BLaER1 (cell line): ENCODE results near the gene HS6ST1.

ENCODE experiments used
- H3K27ac ChIP-seq: shearing (Covaris generic); formaldehyde crosslinking; 2 replicates; pipeline ENCODE4 v1.8.1; 2022
- H3K27me3 ChIP-seq: shearing (Covaris generic); formaldehyde crosslinking; 2 replicates; pipeline ENCODE4 v1.8.1; 2022
- H3K36me3 ChIP-seq: shearing (Covaris generic); formaldehyde crosslinking; 2 replicates; pipeline ENCODE4 v1.8.1; 2022
- H3K4me1 ChIP-seq: shearing (Covaris generic); formaldehyde crosslinking; 2 replicates; pipeline ENCODE4 v1.8.1; 2022
- H3K4me2 ChIP-seq: shearing (Covaris generic); formaldehyde crosslinking; 2 replicates; pipeline ENCODE4 v1.8.1; 2022
- H3K4me3 ChIP-seq: shearing (Covaris generic); formaldehyde crosslinking; 2 replicates; pipeline ENCODE4 v1.8.1; 2022
- H3K9ac ChIP-seq: shearing (Covaris generic); formaldehyde crosslinking; 2 replicates; pipeline ENCODE4 v1.8.1; 2022
- H3K9me3 ChIP-seq: shearing (Covaris generic); formaldehyde crosslinking; 2 replicates; pipeline ENCODE4 v1.8.1; 2022
- H4K20me1 ChIP-seq: shearing (Covaris generic); formaldehyde crosslinking; 2 replicates; pipeline ENCODE4 v1.8.1; 2022
- Cebpa-rat ChIP-seq: shearing (Covaris generic); IDR thresholded peaks from 2 replicates; pipeline ENCODE4 v1.8.1; 2022

HS6ST1 gene

DNA sequence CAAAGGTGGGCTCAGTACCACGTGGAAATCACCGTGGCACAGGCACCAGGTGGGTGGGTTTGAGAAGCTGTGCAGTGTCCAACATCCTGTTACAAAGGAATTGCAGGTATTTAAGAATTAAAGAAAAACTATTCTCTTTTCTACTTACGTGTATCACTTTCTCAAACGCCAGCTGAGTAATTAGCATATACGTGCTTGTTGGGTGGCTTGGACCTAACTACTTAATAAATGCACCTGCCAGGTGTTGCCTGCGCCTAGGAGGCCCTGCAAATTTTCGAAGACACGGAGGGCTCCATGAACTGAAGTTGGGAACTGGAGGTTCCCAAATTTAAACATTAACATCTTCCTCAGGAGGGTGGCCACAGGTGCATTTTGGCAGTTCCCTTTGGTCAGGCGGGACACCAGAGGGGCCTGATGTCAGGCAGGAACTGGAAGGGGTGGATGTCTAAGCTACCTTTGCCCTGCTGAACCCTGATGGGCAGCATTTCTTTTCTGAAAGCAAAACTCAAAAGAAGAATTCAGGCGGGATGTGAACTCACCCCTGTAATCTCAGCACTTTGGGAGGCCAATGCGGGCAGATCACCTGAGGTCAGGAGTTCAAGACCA lies 84.8 kb downstream of the HS6ST1 start:
- Histone ChIP-seq H4K20me1 (no peaks in the 10 kb centered on the region), H3K27ac (no peak overlapping the region), H3K4me3 (peak overlapping the region; percentile 82), H3K4me2 (peak overlapping the region; percentile 98), H3K9me3 (no peaks in the 10 kb centered on the region), H3K36me3 (no peaks in the 10 kb centered on the region), H3K4me1 (peaks cover 13% of the 10 kb centered on the region), H3K27me3 (peaks cover 14% of the 10 kb centered on the region), H3K9ac (no peak overlapping the region)
- TF ChIP-seq Cebpa-rat, result no peak

DNA sequence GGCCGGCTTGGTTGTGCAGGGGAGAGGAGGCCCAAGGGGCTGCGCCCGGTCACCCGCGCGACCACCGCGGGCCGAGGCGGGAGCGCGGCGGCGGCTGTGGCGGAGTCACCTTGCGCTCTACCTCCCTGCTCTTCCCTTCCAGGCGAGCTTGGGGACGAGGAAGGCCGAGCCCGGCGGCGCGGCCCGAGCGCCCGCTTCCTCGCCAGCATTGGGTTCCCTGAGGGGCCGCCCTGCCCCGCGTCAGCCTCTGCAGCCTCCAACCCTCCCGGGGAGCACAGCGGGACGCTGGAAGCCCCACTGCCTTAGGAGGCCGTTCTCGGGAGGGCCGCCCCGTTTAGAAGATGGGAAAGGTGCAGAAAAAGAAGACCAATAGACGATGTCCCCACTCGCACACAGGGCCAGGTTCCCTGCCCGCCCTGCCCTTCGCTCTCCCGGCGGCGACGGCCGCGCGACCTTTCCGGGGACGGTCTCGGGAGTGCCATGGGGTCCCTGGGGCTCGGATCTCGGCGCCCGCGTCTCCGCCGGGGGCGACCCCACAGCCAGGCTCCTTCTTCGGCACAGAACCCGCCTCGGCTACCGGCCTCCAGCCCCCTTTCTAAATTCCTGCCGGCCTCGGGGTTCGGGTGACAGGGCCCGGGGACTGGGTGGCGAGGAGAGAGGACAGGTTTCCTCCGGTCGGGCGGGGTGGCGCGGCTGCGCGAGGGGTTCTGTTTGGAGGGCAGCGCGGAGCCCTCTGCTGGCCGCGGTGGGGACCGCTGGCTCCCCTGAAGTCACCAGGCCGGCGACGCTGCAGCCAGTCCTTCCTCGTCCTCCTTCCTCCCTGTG lies 85.5 kb downstream of the HS6ST1 start:
- Histone ChIP-seq H3K27me3 (peaks cover 14% of the 10 kb centered on the region), H3K4me2 (peak overlapping the region; percentile 98), H3K9ac (peak overlapping the region; percentile 76), H3K9me3 (no peaks in the 10 kb centered on the region), H3K4me3 (peak overlapping the region; percentile 82), H4K20me1 (no peaks in the 10 kb centered on the region), H3K36me3 (no peaks in the 10 kb centered on the region), H3K27ac (peak overlapping the region; percentile 57), H3K4me1 (peaks cover 13% of the 10 kb centered on the region)
- TF ChIP-seq Cebpa-rat, result no peak

DNA sequence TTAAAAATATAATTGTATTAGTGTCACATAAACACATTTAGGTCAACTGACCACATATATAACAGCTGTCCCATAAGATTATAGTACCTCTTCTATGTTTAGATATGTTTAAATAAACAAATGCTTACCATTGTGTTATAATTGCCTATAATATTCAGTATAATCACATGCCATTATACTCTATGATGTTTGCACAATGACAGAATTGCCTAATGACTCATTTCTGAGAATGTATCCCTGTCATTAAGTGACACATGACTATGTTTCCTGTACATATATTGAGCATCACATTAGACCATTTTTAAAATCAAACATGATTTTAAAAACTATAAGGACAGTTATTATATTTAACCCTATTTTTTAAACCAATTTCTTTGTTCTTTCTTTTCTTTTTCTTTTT lies 89.8 kb downstream of the HS6ST1 start:
- H4K20me1 ChIP-seq, result no peaks in the 10 kb centered on the region
- no peak overlapping the region for H3K9ac ChIP-seq
- TF ChIP-seq Cebpa-rat, result no peak
- no peak overlapping the region for H3K4me2 ChIP-seq
- H3K27me3 ChIP-seq, result peaks cover 14% of the 10 kb centered on the region
- H3K9me3 ChIP-seq, result peaks cover 11% of the 10 kb centered on the region
- no peaks in the 10 kb centered on the region for H3K36me3 ChIP-seq
- no peak overlapping the region for H3K27ac ChIP-seq
- H3K4me3 ChIP-seq, result no peak overlapping the region
- peaks cover 9% of the 10 kb centered on the region for H3K4me1 ChIP-seq

DNA sequence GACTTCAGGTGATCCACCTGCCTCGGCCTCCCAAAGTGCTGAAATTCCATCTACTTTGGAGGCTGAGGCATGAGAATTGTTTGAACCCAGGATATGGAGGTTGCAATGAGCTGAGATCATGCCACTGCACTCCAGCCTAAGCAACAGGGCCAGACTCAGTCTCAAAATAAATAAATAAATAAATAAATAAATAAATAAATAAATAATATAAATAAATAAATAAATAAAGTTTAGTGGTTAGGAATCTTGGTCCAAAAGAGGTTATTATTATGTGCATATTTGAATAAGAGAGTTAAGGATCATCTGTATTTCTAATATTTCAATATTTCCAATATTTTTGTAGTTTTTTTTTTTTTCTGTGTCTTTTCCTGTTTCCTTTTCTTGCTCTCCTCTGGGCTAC lies 90.8 kb downstream of the HS6ST1 start:
- H3K4me2 ChIP-seq, result no peak overlapping the region
- no peak overlapping the region for H3K27ac ChIP-seq
- peaks cover 10% of the 10 kb centered on the region for H3K27me3 ChIP-seq
- no peaks in the 10 kb centered on the region for H3K36me3 ChIP-seq
- no peak overlapping the region for H3K9ac ChIP-seq
- no peaks in the 10 kb centered on the region for H4K20me1 ChIP-seq
- H3K4me3 ChIP-seq, result no peak overlapping the region
- H3K4me1 ChIP-seq, result peaks cover 5% of the 10 kb centered on the region; the same call in 1 of the 2 replicates
- H3K9me3 ChIP-seq, result peaks cover 11% of the 10 kb centered on the region
- no peak for TF ChIP-seq Cebpa-rat

DNA sequence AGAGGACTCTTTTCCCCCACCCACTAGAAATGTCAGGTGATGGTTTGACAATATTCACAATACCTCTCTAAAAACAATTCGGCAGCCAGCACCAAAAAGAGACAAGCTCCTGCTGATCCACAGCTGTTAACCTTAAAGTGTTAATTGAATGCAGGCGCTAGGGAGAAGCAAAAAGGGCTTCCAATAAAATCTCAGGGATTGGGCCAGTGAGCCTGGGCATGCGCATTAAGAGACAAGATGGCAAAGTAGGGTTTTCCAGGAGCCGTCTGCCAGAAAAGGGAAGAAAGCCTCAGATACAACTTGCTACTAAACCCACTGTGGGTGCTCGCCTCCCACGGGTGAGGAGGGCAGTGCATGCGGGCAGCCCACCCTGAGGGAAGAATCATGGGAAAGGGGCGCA lies 98.8 kb downstream of the HS6ST1 start:
- H3K4me2 ChIP-seq, result no peak overlapping the region
- H3K27ac ChIP-seq, result no peak overlapping the region
- H3K36me3 ChIP-seq, result no peaks in the 10 kb centered on the region
- no peaks in the 10 kb centered on the region for H3K9me3 ChIP-seq
- no peaks in the 10 kb centered on the region for H4K20me1 ChIP-seq
- TF ChIP-seq Cebpa-rat, result no peak
- no peaks in the 10 kb centered on the region for H3K27me3 ChIP-seq
- peaks cover 17% of the 10 kb centered on the region for H3K4me1 ChIP-seq
- H3K4me3 ChIP-seq, result no peak overlapping the region
- no peak overlapping the region for H3K9ac ChIP-seq

DNA sequence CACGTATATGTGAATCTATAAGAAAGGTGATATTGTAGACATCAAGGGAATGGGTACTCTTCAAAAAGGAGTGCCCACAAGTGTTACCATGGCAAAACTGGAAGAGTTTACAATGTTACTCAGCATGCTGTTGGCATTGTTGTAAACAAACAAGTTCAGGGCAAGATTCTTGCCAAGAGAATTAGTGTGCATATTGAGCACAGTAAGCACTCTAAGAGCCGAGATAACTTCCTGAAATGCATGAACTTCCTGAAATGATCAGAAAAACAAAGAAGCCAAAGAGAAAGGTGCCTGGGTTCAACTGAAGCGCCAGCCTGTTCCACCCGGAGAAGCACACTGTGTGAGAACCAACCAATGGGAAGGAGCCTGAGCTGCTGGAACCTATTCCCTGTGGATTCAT lies 101.0 kb downstream of the HS6ST1 start:
- peak overlapping the region; percentile 40 for H3K4me2 ChIP-seq
- no peaks in the 10 kb centered on the region for H4K20me1 ChIP-seq
- TF ChIP-seq Cebpa-rat, result no peak
- H3K9ac ChIP-seq, result no peak overlapping the region
- peaks cover 19% of the 10 kb centered on the region for H3K4me1 ChIP-seq
- no peaks in the 10 kb centered on the region for H3K27me3 ChIP-seq
- H3K27ac ChIP-seq, result peak overlapping the region; percentile 3; the same call in 1 of the 2 replicates
- no peaks in the 10 kb centered on the region for H3K36me3 ChIP-seq
- no peak overlapping the region for H3K4me3 ChIP-seq
- H3K9me3 ChIP-seq, result no peaks in the 10 kb centered on the region

DNA sequence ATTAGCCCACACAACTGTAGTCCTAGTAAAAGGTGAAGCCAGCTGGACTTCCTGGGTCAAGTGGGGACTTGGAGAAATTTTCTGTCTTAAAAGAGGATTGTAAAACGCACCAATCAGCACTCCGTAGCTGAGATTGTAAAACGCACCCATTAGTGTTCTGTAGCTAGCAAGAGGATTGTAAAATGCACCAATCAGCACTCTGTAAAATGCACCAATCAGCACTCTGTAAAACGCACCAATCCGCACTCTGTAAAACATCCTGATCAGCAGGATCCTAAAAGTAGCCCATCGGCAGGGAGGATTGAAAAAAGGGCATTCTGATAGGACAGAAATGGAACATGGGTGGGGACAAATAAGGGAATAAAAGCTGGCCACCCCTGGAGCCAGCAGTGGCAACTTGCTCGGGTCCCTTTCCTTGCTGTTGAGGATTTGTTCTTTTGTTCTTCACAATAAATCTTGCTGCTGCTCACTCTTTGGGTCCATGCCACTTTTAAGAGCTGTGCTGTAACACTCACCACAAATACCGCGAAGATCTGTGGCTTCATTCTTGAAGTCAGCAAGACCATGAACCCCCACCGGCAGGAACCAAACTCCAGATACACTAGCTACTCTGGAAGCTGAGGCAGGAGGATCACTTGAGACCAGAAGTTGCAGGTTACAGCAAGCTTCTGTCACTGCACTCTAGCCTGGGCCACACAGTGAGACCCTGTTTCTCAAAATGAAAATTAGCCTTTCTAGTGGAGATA lies 102.6 kb downstream of the HS6ST1 start:
- no peak for TF ChIP-seq Cebpa-rat
- Histone ChIP-seq H3K27me3 (no peaks in the 10 kb centered on the region), H3K4me1 (peaks cover 29% of the 10 kb centered on the region)

More for the DNA sequence above, 102.6 kb downstream of the HS6ST1 start:
- no peaks in the 10 kb centered on the region for H3K9me3 ChIP-seq
- no peak overlapping the region for H3K27ac ChIP-seq
- H4K20me1 ChIP-seq, result no peaks in the 10 kb centered on the region
- no peak overlapping the region for H3K9ac ChIP-seq
- H3K4me3 ChIP-seq, result no peak overlapping the region
- no peaks in the 10 kb centered on the region for H3K36me3 ChIP-seq
- H3K4me2 ChIP-seq, result no peak overlapping the region
